IMR-90 (cell line): ENCODE data around the gene ACSL6. TPM values are rescaled to one million over a fixed set of nuclear protein-coding genes. Genes with fewer than 3 reads are reported as not detected.

Experiments
- ATAC-seq: fragments of 200-7000 bp; cut with Tn5 transposase; 2 replicates; pipeline ENCODE4 v1.9.1; 2020; ENCODE audit warnings: low read depth, mild to moderate bottlenecking, moderate library complexity
- BruUV-seq: library from RNA; stranded (reverse); fragments of 400-500 nt; replicated peaks from 2 replicates; lab custom pipeline; 2021; lab: Mats Ljungman, UMichigan
- CTCF ChIA-PET: fragments of 300-600 bp; formaldehyde crosslinking; extraction: SDS; loops from one replicate; lab custom pipeline; 2021; ENCODE audit warnings: antibody characterized with exemption; lab: Yijun Ruan, JAX
- POLR2A ChIA-PET: fragments of 300-600 bp; sonication (Branson Sonifier 250); formaldehyde crosslinking; loops from one replicate; lab custom pipeline; 2022; ENCODE audit warnings: antibody characterized with exemption; ENCODE audit not compliant: unreplicated experiment; lab: Charles Lee
- DNase-seq: peaks from one replicate; pipeline ENCODE4 v3.0.0; 2013
- H2AFZ ChIP-seq: replicated peaks from 2 replicates; pipeline ENCODE3; 2013; ENCODE audit warnings: low read length, mild to moderate bottlenecking; ENCODE audit not compliant: poor library complexity
- H2AK5ac ChIP-seq: 2 replicates; pipeline ENCODE4 v1.6.1; 2013; ENCODE audit warnings: low read depth, low read length, inconsistent platforms
- H2AK9ac ChIP-seq: replicated peaks from 2 replicates; pipeline ENCODE3; 2013; ENCODE audit warnings: mild to moderate bottlenecking, low read depth, low read length, moderate library complexity; ENCODE audit not compliant: poor library complexity
- H2BK120ac ChIP-seq: 2 replicates; pipeline ENCODE4 v1.6.1; 2013; ENCODE audit warnings: low read depth, low read length, inconsistent platforms
- H2BK15ac ChIP-seq: 3 replicates; pipeline ENCODE4 v1.6.1; 2013; ENCODE audit warnings: low read depth, low read length, inconsistent platforms
- H2BK20ac ChIP-seq: 2 replicates; pipeline ENCODE4 v1.6.1; 2013; ENCODE audit warnings: low read depth, mild to moderate bottlenecking, inconsistent platforms, low read length, moderate library complexity
- H2BK5ac ChIP-seq: 2 replicates; pipeline ENCODE4 v1.6.1; 2013; ENCODE audit warnings: mild to moderate bottlenecking, low read depth, low read length, inconsistent platforms; ENCODE audit not compliant: poor library complexity, severe bottlenecking
- H3K14ac ChIP-seq: replicated peaks from 2 replicates; pipeline ENCODE4 v1.6.1; 2013; ENCODE audit warnings: low read depth, low read length, inconsistent platforms
- H3K18ac ChIP-seq: 2 replicates; pipeline ENCODE4 v1.6.1; 2013; ENCODE audit warnings: low read depth, low read length, control low read depth
- H3K23ac ChIP-seq: 2 replicates; pipeline ENCODE4 v1.6.1; 2013; ENCODE audit warnings: low read depth, low read length, inconsistent platforms
- H3K27ac ChIP-seq: 2 replicates; pipeline ENCODE4 v1.5.1; 2013; ENCODE audit warnings: mild to moderate bottlenecking, control low read depth, low read length; ENCODE audit not compliant: insufficient read depth
- H3K27me3 ChIP-seq: 2 replicates; pipeline ENCODE4 v1.6.1; 2013; ENCODE audit warnings: low read length; ENCODE audit not compliant: control insufficient read depth, insufficient read depth
- H3K36me3 ChIP-seq: 2 replicates; pipeline ENCODE4 v1.6.1; 2013; ENCODE audit warnings: low read length, mixed read lengths; ENCODE audit not compliant: control insufficient read depth, insufficient read depth
- H3K4ac ChIP-seq: 2 replicates; pipeline ENCODE4 v1.6.1; 2013; ENCODE audit warnings: low read depth, low read length, inconsistent platforms
- H3K4me1 ChIP-seq: 2 replicates; pipeline ENCODE4 v1.6.1; 2013; ENCODE audit warnings: low read length, mixed read lengths; ENCODE audit not compliant: control insufficient read depth, insufficient read depth
- H3K4me2 ChIP-seq: 2 replicates; pipeline ENCODE4 v1.6.1; 2013; ENCODE audit warnings: low read depth, mild to moderate bottlenecking, control low read depth, low read length, moderate library complexity
- H3K4me3 ChIP-seq: 2 replicates; pipeline ENCODE4 v1.5.1; 2013; ENCODE audit warnings: low read depth, mild to moderate bottlenecking, control low read depth, low read length, moderate library complexity; ENCODE audit not compliant: insufficient read depth
- H3K56ac ChIP-seq: 2 replicates; pipeline ENCODE4 v1.6.1; 2013; ENCODE audit warnings: low read length, inconsistent platforms; ENCODE audit not compliant: insufficient read depth; ENCODE audit errors: extremely low read depth
- H3K79me1 ChIP-seq, 2 experiments: 2 replicates each; pipeline ENCODE4 v1.6.1; 2013; ENCODE audit warnings: low read length in 2 of 2, inconsistent platforms in 1 of 2, low read depth in 1 of 2
- H3K9ac ChIP-seq: 2 replicates; pipeline ENCODE4 v1.6.1; 2013; ENCODE audit warnings: low read depth, low read length, control low read depth
- H3K9me1 ChIP-seq: 2 replicates; pipeline ENCODE4 v1.6.1; 2013; ENCODE audit warnings: low read length, inconsistent platforms; ENCODE audit not compliant: insufficient read depth
- H3K9me3 ChIP-seq: 2 replicates; pipeline ENCODE4 v1.6.1; 2013; ENCODE audit warnings: low read length; ENCODE audit not compliant: control insufficient read depth, insufficient read depth
- H4K20me1 ChIP-seq: 2 replicates; pipeline ENCODE4 v1.6.1; 2013; ENCODE audit warnings: low read length, inconsistent platforms; ENCODE audit not compliant: insufficient read depth
- H4K5ac ChIP-seq: 2 replicates; pipeline ENCODE4 v1.6.1; 2013; ENCODE audit warnings: mild to moderate bottlenecking, low read depth, low read length, control low read depth
- H4K8ac ChIP-seq, 2 experiments: 2 replicates each; pipeline ENCODE4 v1.6.1; 2013; ENCODE audit warnings: low read depth in 2 of 2, low read length in 2 of 2, control low read depth in 1 of 2, inconsistent platforms in 1 of 2
- H4K91ac ChIP-seq: 2 replicates; pipeline ENCODE4 v1.6.1; 2013; ENCODE audit warnings: low read depth, low read length, inconsistent platforms; ENCODE audit not compliant: insufficient read depth
- POLR2A ChIP-seq: IDR thresholded peaks from 2 replicates; pipeline ENCODE4 v1.6.1; 2012; ENCODE audit warnings: mild to moderate bottlenecking, low read depth, low read length
- RCOR1 ChIP-seq: IDR thresholded peaks from 2 replicates; pipeline ENCODE4 v1.6.1; 2012; ENCODE audit warnings: mild to moderate bottlenecking, low read length, improper control_type of control experiment; ENCODE audit not compliant: insufficient replicate concordance
- SMC3 ChIP-seq: fragments of 150-350 bp; IDR thresholded peaks from 2 replicates; pipeline ENCODE4 v1.6.1; 2016; ENCODE audit warnings: low read depth, mild to moderate bottlenecking, antibody characterized with exemption, low read length, moderate library complexity
- WGBS, 2 experiments: methylation state at CpG; one replicate each; pipeline versions ENCODE4 v1.1.5 to v1.1.7; 2013; ENCODE audit warnings: missing lambda C conversion rate in 2 of 2; ENCODE audit not compliant: insufficient read length in 1 of 2; ENCODE audit errors: extremely low coverage in 2 of 2; 5-methylcytosine and 5-hydroxymethylcytosine counted together
- dilution Hi-C: fragments of 300-500 bp; cut with HindIII; formaldehyde crosslinking; loops from one replicate; pipeline ENCODE4 v1.14.3; 2018; ENCODE audit warnings: low sequenced_read_pairs; ENCODE audit not compliant: unreplicated experiment
- in situ Hi-C: fragments of 300-500 bp; cut with MboI; formaldehyde crosslinking; loops from 3 replicates; pipeline ENCODE4 v1.14.3; 2019; ENCODE audit warnings: low sequenced_read_pairs, inconsistent platforms, mixed read lengths
- intact Hi-C: fragments of 100-400 bp; cut with micrococcal nuclease; formaldehyde crosslinking; loops from 2 replicates; pipeline ENCODE4 v1.10.0; 2022
- polyA plus RNA-seq, 3 experiments: library from polyadenylated mRNA; depleted of rRNA; stranded (reverse); fragments of >200 nt; gene quantifications; 2 replicates each; pipeline ENCODE4 v1.2.3, GENCODE V29; 2012; ENCODE audit warnings: low replicate concordance in 1 of 3
- total RNA-seq: library from RNA; depleted of rRNA; stranded (reverse); fragments of >200 nt; gene quantifications from 2 replicates; pipeline ENCODE4 v1.2.3, GENCODE V29; 2012

The ACSL6 gene
- total and polyA plus RNA-seq, 2 of the 4 experiments (the other 2 are of a cell fraction) = not detected

GRCh38 chr5:132010645-132010988 is 841 bp downstream of the ACSL6 start:
- Histone ChIP-seq H2BK5ac (no peak overlapping the region), H3K4ac (no peak overlapping the region), H3K23ac (no peak overlapping the region), H4K5ac (no peak overlapping the region), H2BK120ac (no peak overlapping the region), H3K79me1 (no peaks in the 10 kb centered on the region), H3K4me3 (no peak overlapping the region), H3K27ac (no peak overlapping the region), H4K91ac (no peak overlapping the region), H3K4me2 (no peak overlapping the region), H3K36me3 (no peaks in the 10 kb centered on the region), H3K18ac (no peak overlapping the region), H3K56ac (no peak overlapping the region), H2AK5ac (no peak overlapping the region), H2BK20ac (no peak overlapping the region), H2BK15ac (no peak overlapping the region), H3K9me3 (no peaks in the 10 kb centered on the region), H4K8ac (no peak overlapping the region), H3K27me3 (peaks cover 46% of the 10 kb centered on the region), H4K20me1 (peaks cover 5% of the 10 kb centered on the region; the same call in 1 of the 2 replicates), H2AK9ac (peak overlapping the region; percentile 53), H2AFZ (no peak overlapping the region), H3K9me1 (0 out of 2 replicates have a peak, but pooled peaks cover 4% of the 10 kb centered on the region), H3K14ac (no peak overlapping the region), H3K9ac (no peak overlapping the region), H3K4me1 (no peaks in the 10 kb centered on the region)
- ChIA-PET POLR2A (no interaction called here), CTCF (no interaction called here)
- WGBS, 2 experiments = no CpG with 5 or more reads among the region's 6 CpGs
- in situ Hi-C loops (no loop called here), dilution Hi-C loops (no loop called here), intact Hi-C loops (no loop called here)
- BruUV-seq = no TSS peak
- ATAC-seq = no peak
- no peak for TF ChIP-seq SMC3
- TF ChIP-seq POLR2A = no peak
- no peak for TF ChIP-seq RCOR1
- no peak for DNase-seq
